Measurements from ENCODE around the gene HEBP1. TPM values are rescaled to one million over a fixed set of nuclear protein-coding genes. Genes with fewer than 3 reads are reported as not detected.
A peak's percentile ranks its signal among the peaks of the same experiment; 100 is the strongest.

Gene HEBP1
- total RNA-seq, 1 experiment from 2014 or later, result 19.3 TPM

GRCh38 chr12:12985817-12986408 lies 14.2 kb downstream of the HEBP1 start:
- H3K4me3 ChIP-seq (ENCODE audit: low read depth in 2 of 2, low read length in 2 of 2), result no peak overlapping the region
- H3K36me3 ChIP-seq (ENCODE audit: control insufficient read depth, insufficient read depth, low read length), result peaks cover 4% of the 10 kb centered on the region; the same call in 1 of the 2 replicates
- ATAC-seq (peak; percentile 86), DNase-seq (ENCODE audit: low read depth, low spot score) (no peak)
- H3K27me3 ChIP-seq (ENCODE audit: control insufficient read depth, insufficient read depth, low read length), result no peaks in the 10 kb centered on the region
- ChIA-PET CTCF (interaction anchor here (0.6 to 1.4 kb wide), 5 partner anchors 73 to 355 kb away, joined by 3 to 6 read pairs (median 6); no protein-coding TSS in a partner anchor), POLR2A (no interaction called here)
- H3K4me1 ChIP-seq (ENCODE audit: control insufficient read depth, insufficient read depth, low read length), result no peaks in the 10 kb centered on the region; the same call in 1 of the 2 replicates
- TF ChIP-seq REST (IDR thresholded peaks at IDR 0.05; ENCODE audit: insufficient read depth in 1 of 2, low read depth in 2 of 2, low read length in 1 of 2) (no peak), CTCF (IDR thresholded peaks at IDR 0.05) (peak; percentile 66)
- intact Hi-C loops (cut with micrococcal nuclease; ENCODE audit: unreplicated experiment) (loop anchor here (10.0 kb wide), 2 partner anchors 171 to 201 kb away; partner anchors contain the start of genes APOLD1 and DDX47), in situ Hi-C loops (cut with HindIII; ENCODE audit: low pct_unique_long_range_greater_than_20kb, low sequenced_read_pairs) (no loop called here)
- H3K27ac ChIP-seq (ENCODE audit: low read length), result no peak overlapping the region
- no TSS peak for BruUV-seq (replicated peaks)
- H3K9me3 ChIP-seq (ENCODE audit: control insufficient read depth, insufficient read depth, low read depth, low read length), result no peaks in the 10 kb centered on the region

GRCh38 chr12:12984149-12984548 lies 15.9 kb downstream of the HEBP1 start:
- peaks cover 4% of the 10 kb centered on the region; the same call in 1 of the 2 replicates for H3K36me3 ChIP-seq (ENCODE audit: control insufficient read depth, insufficient read depth, low read length)
- no peaks in the 10 kb centered on the region for H3K27me3 ChIP-seq (ENCODE audit: control insufficient read depth, insufficient read depth, low read length)
- ATAC-seq (no peak), DNase-seq (ENCODE audit: low read depth, low spot score) (no peak)
- intact Hi-C loops (cut with micrococcal nuclease; ENCODE audit: unreplicated experiment), result loop anchor here (5.0 to 10.0 kb wide), 3 partner anchors 67 to 199 kb away; partner anchors contain the start of genes APOLD1 and DDX47
- H3K27ac ChIP-seq (ENCODE audit: low read length), result no peak overlapping the region
- TF ChIP-seq TCF7L2 (IDR thresholded peaks at IDR 0.05; ENCODE audit: low read depth, low read length) (no peak), REST (IDR thresholded peaks at IDR 0.05; ENCODE audit: insufficient read depth in 1 of 2, low read depth in 2 of 2, low read length in 1 of 2) (no peak), CTCF (IDR thresholded peaks at IDR 0.05) (no peak), SIN3A (IDR thresholded peaks at IDR 0.05; ENCODE audit: borderline replicate concordance, insufficient read depth, low read depth, low read length) (no peak), POLR2AphosphoS5 (IDR thresholded peaks at IDR 0.05; ENCODE audit: low read depth, low read length) (no peak)
- H3K4me1 ChIP-seq (ENCODE audit: control insufficient read depth, insufficient read depth, low read length), result no peaks in the 10 kb centered on the region; the same call in 1 of the 2 replicates
- no peaks in the 10 kb centered on the region for H3K9me3 ChIP-seq (ENCODE audit: control insufficient read depth, insufficient read depth, low read depth, low read length)
- CTCF ChIA-PET, result no interaction called here
- H3K4me3 ChIP-seq (ENCODE audit: low read depth in 2 of 2, low read length in 2 of 2), result no peak overlapping the region
- in situ Hi-C loops (cut with HindIII; ENCODE audit: low pct_unique_long_range_greater_than_20kb, low sequenced_read_pairs), result no loop called here
- POLR2A ChIA-PET, result no interaction called here
- no TSS peak for BruUV-seq (replicated peaks)
